H1 (cell line): ENCODE data around the gene MLYCD. TPM values are rescaled to one million over a fixed set of nuclear protein-coding genes. Genes with fewer than 3 reads are reported as not detected.

Source experiments
- CTCF ChIA-PET: fragments of 300-600 bp; sonication (Branson Sonifier 250); formaldehyde crosslinking; loops from one replicate; lab custom pipeline; 2021; ENCODE audit not compliant: partially characterized antibody; lab: Charles Lee
- POLR2A ChIA-PET: fragments of 300-600 bp; sonication (Branson Sonifier 250); formaldehyde crosslinking; loops from one replicate; lab custom pipeline; 2021; ENCODE audit warnings: inconsistent platforms; ENCODE audit not compliant: partially characterized antibody; lab: Charles Lee
- DNase-seq, 2 experiments: peaks; one replicate each; pipeline versions ENCODE4 v3.0.0 to v3.0.0-alpha.2; 2010 to 2022; ENCODE audit warnings: low spot score in 2 of 2, low read depth in 1 of 2, mixed read lengths in 1 of 2
- FAIRE-seq: peaks from 2 replicates; lab custom pipeline; 2011; peaks lifted over from hg19 to GRCh38; lab: Jason Lieb, UNC
- H2AFZ ChIP-seq: 2 replicates; pipeline ENCODE4 v1.8.1; 2012; ENCODE audit warnings: low read length, inconsistent platforms
- H2AK5ac ChIP-seq: 2 replicates; pipeline ENCODE4 v1.6.1; 2013; ENCODE audit warnings: low read depth, low read length
- H2BK120ac ChIP-seq: replicated peaks from 2 replicates; pipeline ENCODE3; 2013; ENCODE audit warnings: low read depth, low read length, inconsistent platforms
- H2BK12ac ChIP-seq: 2 replicates; pipeline ENCODE4 v1.6.1; 2013; ENCODE audit warnings: low read depth, low read length
- H2BK15ac ChIP-seq: 2 replicates; pipeline ENCODE4 v1.6.1; 2013; ENCODE audit warnings: low read length
- H2BK20ac ChIP-seq: 2 replicates; pipeline ENCODE4 v1.6.1; 2013; ENCODE audit warnings: low read length
- H2BK5ac ChIP-seq: 2 replicates; pipeline ENCODE4 v1.6.1; 2013; ENCODE audit warnings: low read depth, low read length
- H3K14ac ChIP-seq: 2 replicates; pipeline ENCODE4 v1.6.1; 2013; ENCODE audit warnings: inconsistent platforms; ENCODE audit not compliant: insufficient read length
- H3K18ac ChIP-seq: 2 replicates; pipeline ENCODE4 v1.6.1; 2013; ENCODE audit warnings: low read length; ENCODE audit errors: extremely low read depth
- H3K23ac ChIP-seq: 2 replicates; pipeline ENCODE4 v1.6.1; 2013; ENCODE audit warnings: inconsistent platforms; ENCODE audit not compliant: insufficient read length
- H3K23me2 ChIP-seq: 2 replicates; pipeline ENCODE4 v1.6.1; 2013; ENCODE audit warnings: low read depth, low read length
- H3K27ac ChIP-seq: 2 replicates; pipeline ENCODE4 v1.6.1; 2011; ENCODE audit warnings: low read depth, low read length, inconsistent platforms
- H3K27me3 ChIP-seq, 4 experiments: replicated peaks in 1 of 4; 1 replicate in 1 of 4; 2 replicates in 3 of 4; pipeline versions ENCODE4 v1.6.1 to v1.8.1; 2011 to 2013; ENCODE audit warnings: low read length in 3 of 4, mild to moderate bottlenecking in 3 of 4, inconsistent platforms in 2 of 4, mixed read lengths in 2 of 4, moderate library complexity in 1 of 4; ENCODE audit not compliant: control insufficient read depth in 3 of 4, insufficient read depth in 3 of 4; ENCODE audit errors: extremely low read depth in 1 of 4
- H3K36me3 ChIP-seq, 4 experiments: 2 replicates each; pipeline versions ENCODE4 v1.6.1 to v1.8.1; 2011 to 2013; ENCODE audit warnings: mild to moderate bottlenecking in 4 of 4, low read length in 3 of 4, moderate library complexity in 2 of 4, control low read depth in 1 of 4, inconsistent platforms in 1 of 4; ENCODE audit not compliant: insufficient read depth in 4 of 4, control insufficient read depth in 2 of 4
- H3K4ac ChIP-seq: replicated peaks from 2 replicates; pipeline ENCODE3; 2013; ENCODE audit warnings: low read length, low read depth, mixed read lengths, inconsistent platforms; ENCODE audit not compliant: insufficient read length
- H3K4me1 ChIP-seq, 4 experiments: replicated peaks in 1 of 4; 1 replicate in 1 of 4; 2 replicates in 3 of 4; pipeline versions ENCODE4 v1.6.1 to v1.8.1; 2011 to 2013; ENCODE audit warnings: low read length in 3 of 4, inconsistent platforms in 2 of 4, mixed read lengths in 1 of 4; ENCODE audit not compliant: insufficient read depth in 4 of 4, control insufficient read depth in 3 of 4
- H3K4me2 ChIP-seq, 2 experiments: 2 replicates each; pipeline versions ENCODE4 v1.6.1 to v1.8.1; 2011 to 2013; ENCODE audit warnings: low read depth in 2 of 2, low read length in 2 of 2, control low read depth in 1 of 2, inconsistent platforms in 1 of 2, mild to moderate bottlenecking in 1 of 2; ENCODE audit not compliant: insufficient read depth in 1 of 2
- H3K4me3 ChIP-seq, 4 experiments: fragments of 200-600, 300-600 bp in 1 of 4; sonication (generic), shearing (Covaris generic), sonication (Bioruptor Twin) in 1 of 4; 2 replicates each; pipeline versions ENCODE4 v1.5.1 to v1.8.1; 2011 to 2016; ENCODE audit warnings: low read length in 4 of 4, low read depth in 3 of 4, control low read depth in 2 of 4, inconsistent platforms in 2 of 4, mild to moderate bottlenecking in 2 of 4, mixed read lengths in 1 of 4, moderate library complexity in 1 of 4; ENCODE audit not compliant: insufficient read depth in 2 of 4; ENCODE audit errors: extremely low read depth in 1 of 4
- H3K56ac ChIP-seq: replicated peaks from 2 replicates; pipeline ENCODE3; 2013; ENCODE audit warnings: low read depth, mild to moderate bottlenecking, mixed read lengths, low read length, inconsistent platforms; ENCODE audit not compliant: insufficient read length
- H3K79me1 ChIP-seq: 2 replicates; pipeline ENCODE4 v1.6.1; 2013; ENCODE audit warnings: low read depth, low read length, control low read depth
- H3K79me2 ChIP-seq, 2 experiments: 2 replicates each; pipeline versions ENCODE4 v1.6.1 to v1.8.1; 2012 to 2013; ENCODE audit warnings: low read length in 2 of 2, mild to moderate bottlenecking in 2 of 2, inconsistent platforms in 1 of 2; ENCODE audit not compliant: insufficient read depth in 2 of 2, control insufficient read depth in 1 of 2
- H3K9ac ChIP-seq, 4 experiments: replicated peaks in 1 of 4; 1 replicate in 1 of 4; 2 replicates in 3 of 4; pipeline versions ENCODE4 v1.6.1 to v1.8.1; 2011 to 2013; ENCODE audit warnings: low read depth in 3 of 4, low read length in 3 of 4, control low read depth in 2 of 4, mild to moderate bottlenecking in 2 of 4, moderate library complexity in 2 of 4, inconsistent platforms in 1 of 4; ENCODE audit errors: extremely low read depth in 1 of 4
- H3K9me3 ChIP-seq, 2 experiments: 2 replicates each; pipeline versions ENCODE4 v1.6.1 to v1.8.1; 2012 to 2013; ENCODE audit warnings: mild to moderate bottlenecking in 2 of 2, moderate library complexity in 2 of 2, control low read depth in 1 of 2, inconsistent platforms in 1 of 2, low read depth in 1 of 2, low read length in 1 of 2, mixed read lengths in 1 of 2; ENCODE audit not compliant: insufficient read depth in 2 of 2
- H4K20me1 ChIP-seq, 2 experiments: replicated peaks in 1 of 2; 2 replicates each; pipeline versions ENCODE3 to v1.8.1; 2011 to 2013; ENCODE audit warnings: inconsistent platforms in 2 of 2, low read length in 2 of 2, mild to moderate bottlenecking in 1 of 2; ENCODE audit not compliant: insufficient read depth in 2 of 2, control insufficient read depth in 1 of 2
- H4K5ac ChIP-seq: 2 replicates; pipeline ENCODE4 v1.6.1; 2013; ENCODE audit warnings: low read length, low read depth, mixed read lengths, inconsistent platforms; ENCODE audit not compliant: insufficient read length
- H4K8ac ChIP-seq: 2 replicates; pipeline ENCODE4 v1.8.0; 2013; ENCODE audit warnings: mild to moderate bottlenecking, moderate library complexity, low read length, inconsistent platforms; ENCODE audit not compliant: insufficient read depth; ENCODE audit errors: extremely low read depth
- H4K91ac ChIP-seq: replicated peaks from 2 replicates; pipeline ENCODE3; 2013; ENCODE audit warnings: low read length, mixed read lengths, inconsistent platforms; ENCODE audit not compliant: insufficient read length
- BACH1 ChIP-seq: IDR thresholded peaks from 2 replicates; pipeline ENCODE4 v1.6.1; 2012; ENCODE audit warnings: low read length, improper control_type of control experiment
- BCL11A ChIP-seq, 2 experiments: IDR thresholded peaks; one replicate each; pipeline ENCODE4 v1.6.1; 2011; ENCODE audit warnings: low read depth in 2 of 2, low read length in 2 of 2, mild to moderate bottlenecking in 2 of 2
- BRCA1 ChIP-seq: IDR thresholded peaks from 2 replicates; pipeline ENCODE4 v1.6.1; 2012; ENCODE audit warnings: low read depth, low read length, improper control_type of control experiment
- CBX8 ChIP-seq: fragments of 300-800, 300-1000 bp; sonication (generic); IDR thresholded peaks from 2 replicates; pipeline ENCODE4 v1.7.1; 2016; ENCODE audit warnings: low read depth, low read length, borderline replicate concordance
- EZH2 ChIP-seq: fragments of 200-600 bp; sonication (generic); IDR thresholded peaks from 2 replicates; pipeline ENCODE4 v1.7.1; 2012; ENCODE audit warnings: low read depth, mild to moderate bottlenecking, moderate library complexity, low read length, inconsistent platforms; ENCODE audit not compliant: severe bottlenecking
- JUN ChIP-seq: IDR thresholded peaks from 2 replicates; pipeline ENCODE4 v1.6.1; 2011; ENCODE audit warnings: low read depth, mild to moderate bottlenecking, improper control_type of control experiment, low read length
- NRF1 ChIP-seq: IDR thresholded peaks from 2 replicates; pipeline ENCODE4 v1.6.1; 2011; ENCODE audit warnings: mild to moderate bottlenecking, low read depth, low read length, improper control_type of control experiment
- RNF2 ChIP-seq: fragments of 200-900, 300-1000 bp; sonication (generic); IDR thresholded peaks from 2 replicates; pipeline ENCODE4 v1.7.1; 2016; ENCODE audit warnings: borderline replicate concordance, low read depth, mild to moderate bottlenecking, antibody characterized with exemption, low read length; ENCODE audit not compliant: poor library complexity, severe bottlenecking; ENCODE audit errors: missing control alignments
- SIN3A ChIP-seq, 2 experiments: IDR thresholded peaks in 1 of 2; conservative IDR thresholded peaks in 1 of 2; 2 replicates each; pipeline ENCODE4 v1.6.1; 2011 to 2012; ENCODE audit warnings: low read length in 2 of 2, improper control_type of control experiment in 1 of 2, low read depth in 1 of 2, mild to moderate bottlenecking in 1 of 2
- SIRT6 ChIP-seq: IDR thresholded peaks from one replicate; pipeline ENCODE4 v1.7.1; 2012; ENCODE audit warnings: low read length, inconsistent platforms
- SP2 ChIP-seq: IDR thresholded peaks from 2 replicates; pipeline ENCODE4 v1.6.1; 2012; ENCODE audit warnings: mild to moderate bottlenecking, low read length, inconsistent platforms
- TEAD4 ChIP-seq: IDR thresholded peaks from 2 replicates; pipeline ENCODE4 v1.6.1; 2012; ENCODE audit warnings: low read depth, low read length, inconsistent platforms, mixed read lengths
- USF2 ChIP-seq: IDR thresholded peaks from 2 replicates; pipeline ENCODE4 v1.6.1; 2011; ENCODE audit warnings: low read length, improper control_type of control experiment
- WGBS, 2 experiments: shearing (Covaris generic) in 1 of 2; methylation state at CpG; one replicate each; pipeline versions ENCODE4 v1.1.6 to v1.1.7; 2013 to 2015; ENCODE audit warnings: low lambda C conversion rate in 2 of 2, mixed read lengths in 2 of 2, inconsistent platforms in 1 of 2, low coverage in 1 of 2, missing lambda C conversion rate in 1 of 2; ENCODE audit not compliant: insufficient replicate concordance in 2 of 2, insufficient coverage in 1 of 2, insufficient read length in 1 of 2; ENCODE audit errors: extremely low coverage in 1 of 2, missing lambda C conversion rate in 1 of 2; 5-methylcytosine and 5-hydroxymethylcytosine counted together
- polyA plus RNA-seq, 7 experiments: library from polyadenylated mRNA; depleted of rRNA in 3 of 7; stranded (reverse) in 5 of 7; unstranded in 2 of 7; fragments of >200 nt in 5 of 7; fragments of 200-250 nt in 2 of 7; gene quantifications; 1 replicate in 5 of 7; 2 replicates in 1 of 7; 4 replicates in 1 of 7; pipeline versions ENCODE4 v1.2.1 to v1.2.3, GENCODE V29; 2011 to 2013; ENCODE audit warnings: missing spikeins in 2 of 7, mixed read lengths in 2 of 7
- total RNA-seq: library from RNA; stranded (reverse); fragmentation: NEBNext Ultra II Directional; extraction: Animal tissue kit (Norgen Biotek cat#: 25700); gene quantifications from 2 replicates; pipeline ENCODE4 v1.2.1, GENCODE V29; 2021

MLYCD gene
- total and polyA plus RNA-seq, 2 of the 8 experiments (the other 6 are each of a cell fraction or from before 2014, with no cell fraction given), result 3.7 to 7.0 TPM

- H3K14ac ChIP-seq, result no peak within 1 kb of the TSS
- H3K79me1 ChIP-seq, result no peaks in the 10 kb centered on the region
- peaks cover 11% of the 10 kb centered on the region; the same call in 1 of the 2 replicates for H3K23me2 ChIP-seq
- peaks cover 0 to 11% (median 8%) of the 10 kb centered on the region in 4 experiments; a peak in 6 of 7 replicates for H3K4me1 ChIP-seq
- 33% methylated on average over 15 of the region's 35 CpGs; no CpG with 5 or more reads in 1 of the 2 experiments for WGBS, 2 experiments
- H3K9me3 ChIP-seq, result no peaks in the 10 kb centered on the region
- peak within 1 kb of the TSS; percentile 15; the same call in 1 of the 2 replicates for H4K8ac ChIP-seq
- peak within 1 kb of the TSS; percentile 31 to 62 (median 45) for H3K4me3 ChIP-seq
- no peaks in the 10 kb centered on the region for H3K36me3 ChIP-seq
- peaks cover 0 to 3% of the 10 kb centered on the region in 2 experiments for H4K20me1 ChIP-seq
- no peak within 1 kb of the TSS for H2AFZ ChIP-seq
- no peak within 1 kb of the TSS for H4K5ac ChIP-seq
- H2BK20ac ChIP-seq, result no peak within 1 kb of the TSS
- H2AK5ac ChIP-seq, result no peak within 1 kb of the TSS
- no peak within 1 kb of the TSS for H3K23ac ChIP-seq
- no peak within 1 kb of the TSS; the same call in 1 of the 2 replicates for H3K18ac ChIP-seq
- no peak within 1 kb of the TSS for H3K4ac ChIP-seq
- no peak within 1 kb of the TSS for H2BK5ac ChIP-seq
- no peak within 1 kb of the TSS for H3K9ac ChIP-seq
- H3K27ac ChIP-seq, result no peak within 1 kb of the TSS
- H4K91ac ChIP-seq, result no peak within 1 kb of the TSS
- CTCF ChIA-PET, result no interaction called here
- no peak within 1 kb of the TSS for H2BK120ac ChIP-seq
- H3K79me2 ChIP-seq, result no peaks in the 10 kb centered on the region
- no peak within 1 kb of the TSS for H2BK15ac ChIP-seq
- FAIRE-seq (no peak), DNase-seq (peak in 1 of 2 experiments; percentile 74)
- no peak within 1 kb of the TSS for H3K56ac ChIP-seq
- POLR2A ChIA-PET, result no interaction called here
- peak within 1 kb of the TSS; percentile 76 to 79 for H3K4me2 ChIP-seq
- peaks cover 0 to 13% (median 9%) of the 10 kb centered on the region in 4 experiments; a peak in 6 of 7 replicates for H3K27me3 ChIP-seq
- H2BK12ac ChIP-seq, result no peak within 1 kb of the TSS
- TF ChIP-seq SIN3A (conservative IDR thresholded peaks at IDR 0.05 in 1 of 2, IDR thresholded peaks at IDR 0.05 in 1 of 2; ENCODE audit: low read depth in 1 of 2, low read length in 2 of 2) (no peak), SIRT6 (no peak), BACH1 (peak; percentile 85), JUN (no peak), RNF2 (no peak), USF2 (no peak), BCL11A (IDR thresholded peaks at IDR 0.05; ENCODE audit: low read depth in 2 of 2, low read length in 2 of 2) (no peak), SP2 (no peak), EZH2 (no peak), NRF1 (no peak), TEAD4 (no peak), BRCA1 (no peak), CBX8 (no peak)
Measured at GRCh38 chr16:83967838-83968305, 69.0 kb downstream of the MLYCD start, which contains the start of gene NECAB2. Gene NECAB2 (plus strand): TSS chr16:83968244. CDS start chr16:83968649, 405 bp downstream.
